ENCODE measurements around the gene RPS15. TPM values are rescaled to one million over a fixed set of nuclear protein-coding genes. Genes with fewer than 3 reads are reported as not detected.
A peak's percentile ranks its signal among the peaks of the same experiment; 100 is the strongest.

The RPS15 gene
- total and polyA plus RNA-seq, 2 of the 13 experiments (the other 11 are each of a cell fraction or from before 2014, with no cell fraction given) = 695 to 1,411 TPM

DNA sequence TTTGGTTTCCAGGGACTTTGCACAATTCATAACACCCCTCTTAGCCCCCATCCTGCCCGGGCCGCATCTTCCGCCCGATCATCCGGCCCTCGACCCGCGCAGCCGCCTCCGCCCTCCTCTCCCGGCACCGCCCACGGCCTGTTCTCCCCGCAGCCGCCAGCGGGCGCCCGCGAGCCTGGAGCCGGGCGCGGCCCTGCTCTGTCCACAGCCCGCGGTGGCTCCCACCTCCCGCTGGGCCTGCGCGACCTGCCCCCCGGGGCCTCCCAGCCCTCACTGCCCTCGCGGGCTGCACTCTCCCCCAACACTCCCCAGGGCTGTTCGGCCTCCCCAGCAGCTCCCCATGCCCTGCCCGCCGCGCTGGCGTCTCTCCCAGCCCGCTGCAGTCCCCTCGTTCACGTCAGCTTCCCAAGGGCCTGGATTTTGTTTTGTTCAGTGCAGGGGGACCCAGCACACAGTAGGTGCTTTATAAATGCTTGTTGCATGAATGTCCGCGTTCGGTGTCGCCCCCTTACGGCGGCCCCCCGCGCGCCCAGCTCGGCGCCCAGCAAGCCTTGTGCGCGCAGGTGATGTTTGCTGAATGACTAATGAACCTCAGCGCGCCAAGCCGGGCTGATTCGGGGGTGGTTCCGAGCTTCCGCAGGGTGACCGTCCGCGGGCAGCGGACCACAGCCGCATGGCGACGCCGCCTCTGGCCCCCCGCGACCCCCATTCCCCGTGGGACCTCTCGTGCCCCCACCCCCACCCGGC lies 7.2 kb downstream of the RPS15 start (continued):
- TF ChIP-seq, protein P1, sequence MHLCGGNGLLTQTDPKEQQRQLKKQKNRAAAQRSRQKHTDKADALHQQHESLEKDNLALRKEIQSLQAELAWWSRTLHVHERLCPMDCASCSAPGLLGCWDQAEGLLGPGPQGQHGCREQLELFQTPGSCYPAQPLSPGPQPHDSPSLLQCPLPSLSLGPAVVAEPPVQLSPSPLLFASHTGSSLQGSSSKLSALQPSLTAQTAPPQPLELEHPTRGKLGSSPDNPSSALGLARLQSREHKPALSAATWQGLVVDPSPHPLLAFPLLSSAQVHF (CRISPR knock-in tag; IDR thresholded peaks at IDR 0.05) = 0 out of 2 replicates have a peak, but pooled peaks have one; percentile 52
- TF ChIP-seq, protein P2, sequence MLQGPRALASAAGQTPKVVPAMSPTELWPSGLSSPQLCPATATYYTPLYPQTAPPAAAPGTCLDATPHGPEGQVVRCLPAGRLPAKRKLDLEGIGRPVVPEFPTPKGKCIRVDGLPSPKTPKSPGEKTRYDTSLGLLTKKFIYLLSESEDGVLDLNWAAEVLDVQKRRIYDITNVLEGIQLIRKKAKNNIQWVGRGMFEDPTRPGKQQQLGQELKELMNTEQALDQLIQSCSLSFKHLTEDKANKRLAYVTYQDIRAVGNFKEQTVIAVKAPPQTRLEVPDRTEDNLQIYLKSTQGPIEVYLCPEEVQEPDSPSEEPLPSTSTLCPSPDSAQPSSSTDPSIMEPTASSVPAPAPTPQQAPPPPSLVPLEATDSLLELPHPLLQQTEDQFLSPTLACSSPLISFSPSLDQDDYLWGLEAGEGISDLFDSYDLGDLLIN (CRISPR knock-in tag; IDR thresholded peaks at IDR 0.05; ENCODE audit: borderline replicate concordance) = no peak
- TF ChIP-seq ZSCAN12 (CRISPR knock-in tag; IDR thresholded peaks at IDR 0.05) = no peak
- TF ChIP-seq ZBTB38 (CRISPR knock-in tag; IDR thresholded peaks at IDR 0.05) = peak; percentile 69; the same call in 1 of the 2 replicates
- no peak for TF ChIP-seq NR2F6 (IDR thresholded peaks at IDR 0.05)
- no peak for TF ChIP-seq NR2F6 (CRISPR knock-in tag; IDR thresholded peaks at IDR 0.05)
- TF ChIP-seq FOXA1 (IDR thresholded peaks at IDR 0.05) = no peak
- peak; percentile 53; the same call in 1 of the 2 replicates for TF ChIP-seq FOXA1 (CRISPR knock-in tag; IDR thresholded peaks at IDR 0.05)
- no peak for TF ChIP-seq ZNF17 (CRISPR knock-in tag; IDR thresholded peaks at IDR 0.05)
- no peak for TF ChIP-seq ZNF780A (CRISPR knock-in tag; IDR thresholded peaks at IDR 0.05)
- no peak for TF ChIP-seq MBD4 (IDR thresholded peaks at IDR 0.05; ENCODE audit: borderline replicate concordance, low read length)
- peak; percentile 68 for TF ChIP-seq HNRNPLL (IDR thresholded peaks at IDR 0.05; ENCODE audit: low read depth, low read length, poor library complexity, severe bottlenecking)
- 0 out of 2 replicates have a peak, but pooled peaks have one; percentile 86 for TF ChIP-seq ZMAT3 (CRISPR knock-in tag; conservative IDR thresholded peaks at IDR 0.05)
- TF ChIP-seq, protein P3, sequence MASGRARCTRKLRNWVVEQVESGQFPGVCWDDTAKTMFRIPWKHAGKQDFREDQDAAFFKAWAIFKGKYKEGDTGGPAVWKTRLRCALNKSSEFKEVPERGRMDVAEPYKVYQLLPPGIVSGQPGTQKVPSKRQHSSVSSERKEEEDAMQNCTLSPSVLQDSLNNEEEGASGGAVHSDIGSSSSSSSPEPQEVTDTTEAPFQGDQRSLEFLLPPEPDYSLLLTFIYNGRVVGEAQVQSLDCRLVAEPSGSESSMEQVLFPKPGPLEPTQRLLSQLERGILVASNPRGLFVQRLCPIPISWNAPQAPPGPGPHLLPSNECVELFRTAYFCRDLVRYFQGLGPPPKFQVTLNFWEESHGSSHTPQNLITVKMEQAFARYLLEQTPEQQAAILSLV (CRISPR knock-in tag; IDR thresholded peaks at IDR 0.05; ENCODE audit: borderline replicate concordance) = no peak
- no peak for TF ChIP-seq ZNF746 (CRISPR knock-in tag; IDR thresholded peaks at IDR 0.05)
- TF ChIP-seq ZNF44 (CRISPR knock-in tag; IDR thresholded peaks at IDR 0.05) = no peak
- peak; percentile 84; the same call in 1 of the 2 replicates for TF ChIP-seq ZSCAN31 (CRISPR knock-in tag; IDR thresholded peaks at IDR 0.05; ENCODE audit: low read depth)
- no peak for TF ChIP-seq NFE2 (CRISPR knock-in tag; IDR thresholded peaks at IDR 0.05)
- TF ChIP-seq ZKSCAN8 (CRISPR knock-in tag; IDR thresholded peaks at IDR 0.05; ENCODE audit: borderline replicate concordance) = no peak
- TF ChIP-seq, protein P4, sequence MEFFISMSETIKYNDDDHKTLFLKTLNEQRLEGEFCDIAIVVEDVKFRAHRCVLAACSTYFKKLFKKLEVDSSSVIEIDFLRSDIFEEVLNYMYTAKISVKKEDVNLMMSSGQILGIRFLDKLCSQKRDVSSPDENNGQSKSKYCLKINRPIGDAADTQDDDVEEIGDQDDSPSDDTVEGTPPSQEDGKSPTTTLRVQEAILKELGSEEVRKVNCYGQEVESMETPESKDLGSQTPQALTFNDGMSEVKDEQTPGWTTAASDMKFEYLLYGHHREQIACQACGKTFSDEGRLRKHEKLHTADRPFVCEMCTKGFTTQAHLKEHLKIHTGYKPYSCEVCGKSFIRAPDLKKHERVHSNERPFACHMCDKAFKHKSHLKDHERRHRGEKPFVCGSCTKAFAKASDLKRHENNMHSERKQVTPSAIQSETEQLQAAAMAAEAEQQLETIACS (CRISPR knock-in tag; IDR thresholded peaks at IDR 0.05) = peak; percentile 69; the same call in 1 of the 2 replicates
- TF ChIP-seq, protein P5, sequence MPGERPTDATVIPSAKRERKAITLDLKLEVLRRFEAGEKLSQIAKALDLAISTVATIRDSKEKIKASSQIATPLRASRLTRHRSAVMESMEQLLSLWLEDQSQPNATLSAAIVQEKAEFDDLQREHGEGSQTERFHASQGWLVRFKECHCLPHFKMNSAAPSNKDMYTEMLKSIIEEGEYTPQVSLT (CRISPR knock-in tag; IDR thresholded peaks at IDR 0.05; ENCODE audit: borderline replicate concordance, low read depth) = no peak
- TF ChIP-seq, protein P6, sequence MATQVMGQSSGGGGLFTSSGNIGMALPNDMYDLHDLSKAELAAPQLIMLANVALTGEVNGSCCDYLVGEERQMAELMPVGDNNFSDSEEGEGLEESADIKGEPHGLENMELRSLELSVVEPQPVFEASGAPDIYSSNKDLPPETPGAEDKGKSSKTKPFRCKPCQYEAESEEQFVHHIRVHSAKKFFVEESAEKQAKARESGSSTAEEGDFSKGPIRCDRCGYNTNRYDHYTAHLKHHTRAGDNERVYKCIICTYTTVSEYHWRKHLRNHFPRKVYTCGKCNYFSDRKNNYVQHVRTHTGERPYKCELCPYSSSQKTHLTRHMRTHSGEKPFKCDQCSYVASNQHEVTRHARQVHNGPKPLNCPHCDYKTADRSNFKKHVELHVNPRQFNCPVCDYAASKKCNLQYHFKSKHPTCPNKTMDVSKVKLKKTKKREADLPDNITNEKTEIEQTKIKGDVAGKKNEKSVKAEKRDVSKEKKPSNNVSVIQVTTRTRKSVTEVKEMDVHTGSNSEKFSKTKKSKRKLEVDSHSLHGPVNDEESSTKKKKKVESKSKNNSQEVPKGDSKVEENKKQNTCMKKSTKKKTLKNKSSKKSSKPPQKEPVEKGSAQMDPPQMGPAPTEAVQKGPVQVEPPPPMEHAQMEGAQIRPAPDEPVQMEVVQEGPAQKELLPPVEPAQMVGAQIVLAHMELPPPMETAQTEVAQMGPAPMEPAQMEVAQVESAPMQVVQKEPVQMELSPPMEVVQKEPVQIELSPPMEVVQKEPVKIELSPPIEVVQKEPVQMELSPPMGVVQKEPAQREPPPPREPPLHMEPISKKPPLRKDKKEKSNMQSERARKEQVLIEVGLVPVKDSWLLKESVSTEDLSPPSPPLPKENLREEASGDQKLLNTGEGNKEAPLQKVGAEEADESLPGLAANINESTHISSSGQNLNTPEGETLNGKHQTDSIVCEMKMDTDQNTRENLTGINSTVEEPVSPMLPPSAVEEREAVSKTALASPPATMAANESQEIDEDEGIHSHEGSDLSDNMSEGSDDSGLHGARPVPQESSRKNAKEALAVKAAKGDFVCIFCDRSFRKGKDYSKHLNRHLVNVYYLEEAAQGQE (IDR thresholded peaks at IDR 0.05; ENCODE audit: borderline replicate concordance in 1 of 2, low read depth in 1 of 2, low read length in 2 of 2) = peak; percentile 6 to 10; a peak in 3 of 4 replicates
